Ramos (cell line): ENCODE measurements around the gene ATG13.

Experiments
- in situ Hi-C: fragments of 300-500 bp; cut with MboI; formaldehyde crosslinking; loops from one replicate; pipeline ENCODE4 v1.14.3; 2022; ENCODE audit warnings: low sequenced_read_pairs; ENCODE audit not compliant: unreplicated experiment

ATG13 gene

GRCh38 chr11:46604796-46605195 is 12.6 kb upstream of the ATG13 start:
- in situ Hi-C loops, result no loop called here

DNA sequence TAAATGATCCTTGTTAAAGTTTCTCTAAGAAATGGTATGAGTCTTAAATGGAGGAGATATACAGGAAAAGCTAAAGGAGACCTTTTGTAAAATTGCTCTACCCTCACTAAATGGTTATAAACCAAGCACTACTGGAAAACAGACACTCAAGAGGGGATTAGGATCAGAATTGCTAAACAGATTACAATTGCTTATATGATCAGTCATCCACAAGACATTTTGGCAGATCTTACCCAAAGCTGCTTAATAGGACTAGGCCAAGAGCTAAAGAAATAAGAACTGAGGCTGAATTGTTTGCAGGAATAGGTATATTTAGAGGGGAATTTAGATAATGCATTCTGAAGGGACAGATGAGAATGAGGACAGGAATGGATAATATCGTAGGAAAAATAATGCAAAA is 9.8 kb upstream of the ATG13 start:
- in situ Hi-C loops, result no loop called here

DNA sequence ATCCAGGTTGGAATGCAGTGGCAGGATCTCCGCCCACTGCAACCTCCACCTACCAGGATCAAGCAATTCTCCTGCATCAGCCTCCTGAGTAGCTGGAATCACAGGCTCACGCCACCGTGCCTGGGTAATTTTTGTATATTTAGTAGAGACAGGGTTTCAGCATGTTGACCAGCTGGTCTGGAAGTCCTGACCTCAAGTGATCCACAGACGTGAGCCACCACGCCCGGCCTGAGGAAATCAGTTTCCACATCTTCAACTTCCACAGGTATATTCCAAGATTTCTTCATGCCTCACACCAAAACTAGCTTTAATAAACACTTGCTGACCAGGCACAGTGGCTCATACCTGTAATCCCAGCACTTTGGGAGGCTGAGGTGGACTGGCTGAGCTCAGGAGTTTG is 8.0 kb upstream of the ATG13 start:
- in situ Hi-C loops, result no loop called here

DNA sequence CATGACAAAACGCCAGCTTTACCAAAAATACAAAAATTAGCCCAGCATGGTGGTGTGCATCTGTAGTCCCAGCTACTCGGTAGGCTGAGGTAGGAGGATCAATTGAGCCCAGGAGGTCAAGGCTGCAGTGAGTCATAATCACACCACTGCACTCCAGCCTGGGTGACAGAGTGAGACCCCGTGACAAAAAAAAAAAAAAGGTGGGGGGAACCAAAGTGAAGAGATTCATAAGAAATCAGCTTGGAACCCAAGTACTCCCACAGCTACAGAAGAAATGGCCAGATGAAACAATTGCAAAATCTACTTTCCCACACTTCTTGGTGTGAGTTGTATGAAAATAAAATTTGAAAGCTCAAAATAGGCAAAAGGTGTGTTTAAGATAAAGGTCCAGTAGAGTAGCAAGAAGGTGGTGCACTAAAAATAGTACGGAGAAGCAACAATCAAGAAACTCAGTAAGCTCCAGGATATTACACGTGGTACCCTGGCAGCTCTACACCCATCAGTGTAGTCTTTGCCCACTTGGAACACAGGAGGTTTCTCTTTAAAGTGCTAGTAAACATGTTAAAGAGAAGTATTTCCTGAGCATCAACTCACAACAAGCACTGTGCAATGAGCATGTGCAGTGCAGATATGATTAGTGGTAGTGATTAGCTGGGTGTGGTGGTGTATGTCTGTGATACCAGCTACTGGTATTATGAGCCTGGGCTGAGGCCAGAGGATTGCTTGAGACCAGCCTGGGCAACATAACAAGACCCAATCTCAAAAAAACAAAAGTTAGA is 5.6 kb upstream of the ATG13 start:
- in situ Hi-C loops, result no loop called here

- in situ Hi-C loops, result no loop called here
Observed at GRCh38 chr11:46612326-46612725, 5.0 kb upstream of the ATG13 start.

DNA sequence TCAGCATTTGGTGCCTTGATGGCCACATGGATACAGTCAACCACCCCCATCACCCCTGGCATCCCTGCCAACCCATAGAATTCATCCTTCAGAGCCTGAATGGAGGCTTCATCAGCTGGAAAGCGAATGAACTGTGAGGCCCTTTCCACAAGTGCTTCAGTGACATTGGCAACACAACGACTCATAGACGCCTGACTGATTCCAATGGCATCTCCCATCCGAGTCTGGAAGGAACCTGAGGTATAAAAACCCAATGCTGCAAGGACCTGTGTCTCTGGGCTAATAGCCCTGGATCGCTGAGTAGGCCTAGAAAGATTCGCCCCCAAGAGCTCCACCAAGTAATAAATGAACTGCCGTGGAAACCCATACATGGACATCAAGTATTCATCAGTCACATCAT is 1.6 kb upstream of the ATG13 start:
- in situ Hi-C loops, result no loop called here

GRCh38 chr11:46616551-46617133 is 711 bp upstream of the ATG13 start:
- in situ Hi-C loops, result no loop called here

- in situ Hi-C loops, result no loop called here
Observed at GRCh38 chr11:46617972-46618314, 590 bp downstream of the ATG13 start.

GRCh38 chr11:46618837-46619236 is 1.5 kb downstream of the ATG13 start:
- in situ Hi-C loops, result no loop called here

DNA sequence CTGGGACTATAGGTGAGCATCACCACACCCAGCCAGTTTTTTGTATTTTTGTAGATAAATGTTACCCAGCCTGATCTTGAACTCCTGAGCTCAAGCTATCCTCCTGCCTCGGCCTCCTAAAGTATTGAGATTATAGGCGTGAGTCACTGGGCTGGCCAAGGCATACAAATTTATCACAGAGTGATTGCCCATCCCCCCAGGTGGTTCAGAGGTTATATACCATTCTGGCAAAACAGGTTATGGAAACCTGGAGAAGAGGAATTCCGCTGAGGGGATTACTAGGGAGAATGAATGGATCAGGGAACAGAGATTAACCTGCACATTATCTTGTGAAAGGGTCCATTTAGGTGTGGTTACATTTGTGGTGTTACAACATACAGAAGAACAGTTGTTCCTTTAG is 8.1 kb downstream of the ATG13 start:
- in situ Hi-C loops, result no loop called here

DNA sequence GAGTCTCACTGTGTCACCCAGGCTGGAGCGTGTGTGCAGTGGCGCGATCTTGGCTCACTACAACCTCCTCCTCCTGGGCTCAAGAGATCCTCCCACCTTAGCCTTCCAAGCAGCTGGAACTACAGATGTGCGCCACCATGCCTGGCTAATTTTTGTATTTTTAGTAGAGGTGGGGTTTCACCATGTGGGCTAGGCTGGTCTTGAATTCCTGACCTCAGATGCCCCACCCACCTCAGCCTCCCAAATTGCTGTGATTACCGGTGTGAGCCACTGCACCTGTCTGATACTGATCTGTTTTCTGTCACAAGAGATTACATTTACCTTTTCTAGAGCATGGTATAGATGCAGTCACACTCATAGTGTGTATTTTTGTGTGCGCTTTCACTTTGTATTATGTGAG is 11.6 kb downstream of the ATG13 start:
- in situ Hi-C loops, result no loop called here

DNA sequence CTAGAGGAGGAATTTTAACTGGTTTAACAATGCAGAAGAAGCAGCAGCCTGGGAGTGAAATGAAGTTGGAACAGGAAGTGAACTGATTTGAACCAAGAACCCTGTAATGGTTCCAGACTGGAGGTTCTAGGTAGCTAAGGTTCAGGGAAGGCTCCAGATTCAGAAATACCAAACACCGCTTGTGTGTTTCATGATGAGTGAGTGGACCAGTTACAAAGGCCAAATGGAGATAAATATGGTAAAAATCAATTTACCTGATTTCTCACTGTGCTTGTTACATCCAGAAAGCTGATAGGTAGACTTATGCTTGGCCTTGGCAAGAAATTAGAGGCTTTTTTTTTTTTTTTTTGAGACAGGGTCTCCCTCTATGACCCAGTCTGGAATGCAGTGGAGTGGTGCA is 12.9 kb downstream of the ATG13 start:
- in situ Hi-C loops, result no loop called here

GRCh38 chr11:46631676-46632075 is 14.3 kb downstream of the ATG13 start:
- in situ Hi-C loops, result no loop called here

- in situ Hi-C loops, result no loop called here
Observed at GRCh38 chr11:46632502-46632901, 15.1 kb downstream of the ATG13 start.

GRCh38 chr11:46633291-46634217 is 16.2 kb downstream of the ATG13 start:
- in situ Hi-C loops, result no loop called here

DNA sequence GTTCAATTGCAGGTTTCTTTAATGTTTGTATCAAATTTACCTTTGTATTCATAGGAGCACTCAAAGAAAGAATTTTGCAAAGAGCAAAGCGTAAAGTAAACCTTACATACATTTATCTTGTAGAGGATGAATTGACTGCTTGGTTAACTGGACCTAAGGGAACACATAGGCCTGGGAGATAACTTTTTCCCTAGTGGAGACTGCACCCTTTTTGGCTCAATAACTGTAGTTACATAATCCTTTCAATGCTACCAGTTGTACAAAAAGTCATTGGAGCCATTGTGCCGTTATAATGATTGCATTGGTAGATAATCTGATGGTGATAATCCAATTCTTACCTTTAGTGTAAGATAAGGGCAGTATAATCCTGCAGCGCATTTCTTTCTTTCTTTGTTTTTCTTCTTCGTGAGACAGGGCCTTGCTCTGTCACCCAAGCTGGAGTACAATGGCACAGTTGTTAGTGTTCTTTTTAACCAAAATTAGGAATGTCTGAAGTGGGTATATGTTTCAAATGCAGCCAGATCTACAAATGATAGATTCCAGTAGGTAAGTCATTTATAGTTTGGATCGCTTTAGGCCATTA is 18.3 kb downstream of the ATG13 start:
- in situ Hi-C loops, result no loop called here

DNA sequence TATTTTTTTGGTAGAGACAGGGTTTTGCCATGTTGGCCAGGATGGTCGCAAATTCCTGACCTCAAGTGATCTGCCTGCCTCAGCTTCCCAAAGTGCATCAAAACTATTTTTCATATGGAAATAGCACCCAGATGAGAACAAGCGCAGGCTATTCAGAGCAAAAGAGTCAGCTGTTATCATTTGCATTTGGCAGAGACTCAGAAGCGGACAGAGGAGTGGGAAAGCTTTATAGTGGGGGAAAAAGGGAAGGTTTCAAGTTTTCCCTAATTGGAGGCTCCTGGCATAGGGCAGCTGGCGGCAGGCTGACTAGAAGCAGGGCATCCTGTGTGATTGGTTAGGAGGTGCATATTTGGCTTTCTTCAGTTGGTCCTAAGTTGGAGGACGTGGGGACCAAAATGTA is 20.2 kb downstream of the ATG13 start:
- in situ Hi-C loops, result no loop called here

DNA sequence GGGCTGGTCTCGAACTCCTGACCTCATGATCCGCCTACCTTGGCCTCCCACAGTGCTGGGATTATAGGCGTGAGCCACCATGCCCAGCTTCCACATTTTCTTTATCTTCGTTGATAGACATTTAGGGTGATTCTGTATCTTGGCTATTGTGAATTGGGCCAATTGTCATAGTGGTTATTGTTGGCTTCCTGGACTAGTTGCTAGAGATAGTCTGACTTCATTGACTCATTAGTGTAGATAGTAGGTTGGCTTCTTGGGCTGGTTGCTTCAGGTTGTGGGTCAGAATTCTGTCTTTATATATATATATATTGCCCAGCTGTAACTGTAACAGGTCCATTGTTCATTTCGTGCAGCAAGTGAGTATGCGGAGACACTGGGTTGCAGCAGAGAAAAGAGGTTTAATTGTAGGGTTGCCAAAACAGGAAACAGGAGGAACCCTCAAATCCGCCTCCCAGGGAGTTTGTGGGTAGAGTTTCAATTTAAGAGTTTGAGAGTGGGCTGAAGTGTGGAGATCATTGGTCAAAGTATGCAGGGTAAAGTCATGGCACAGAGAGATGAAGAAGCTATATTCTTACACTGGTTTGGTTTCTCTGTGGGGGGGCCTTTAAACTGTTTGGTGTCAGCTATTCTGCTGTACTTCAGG is 22.0 kb downstream of the ATG13 start:
- in situ Hi-C loops, result no loop called here

DNA sequence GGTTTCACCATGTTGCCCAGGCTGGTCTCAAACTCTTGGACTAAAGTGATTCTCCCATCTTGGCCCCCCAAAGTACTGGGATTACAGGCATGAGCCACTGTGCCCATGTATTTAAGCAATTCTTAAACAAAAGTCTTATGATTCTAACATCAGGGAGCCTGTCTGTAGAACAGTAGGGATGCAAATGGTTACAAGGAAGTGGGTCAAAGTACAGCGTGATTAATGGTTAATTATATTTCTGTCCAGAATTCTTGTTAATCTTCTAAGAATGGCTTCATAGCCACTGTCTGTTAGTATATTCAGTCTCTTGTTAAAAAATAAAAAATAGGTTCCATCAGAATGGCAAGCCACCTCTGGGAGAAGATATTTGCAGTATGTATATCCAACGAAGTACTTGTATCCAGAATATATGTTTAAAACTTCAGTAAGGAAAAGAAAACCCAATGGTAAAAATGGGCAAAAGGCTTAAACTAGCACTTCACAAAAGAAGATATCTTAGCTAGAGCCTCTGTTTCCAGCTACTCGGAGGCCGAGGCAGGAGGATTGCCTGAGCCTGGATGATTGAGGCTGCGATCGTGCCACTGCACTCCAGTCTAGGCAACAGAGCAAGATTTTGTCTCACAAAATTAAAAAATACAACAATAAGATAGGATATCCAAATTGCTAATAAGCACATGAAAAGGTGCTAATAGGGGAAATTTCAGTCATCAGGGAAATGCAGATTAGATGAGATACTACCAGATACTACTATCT is 22.9 kb downstream of the ATG13 start:
- in situ Hi-C loops, result no loop called here

GRCh38 chr11:46641639-46642038 is 24.3 kb downstream of the ATG13 start:
- in situ Hi-C loops, result no loop called here
